Mucosa of rectum (tissue), 2 donors: ENCODE measurements around the gene LRRC3C.

Source experiments
- H3K27ac ChIP-seq, 2 donors: one replicate each; pipeline ENCODE4 v1.7.0; 2013; ENCODE audit warnings: inconsistent platforms in 2 of 2, low read depth in 2 of 2, low read length in 2 of 2
- H3K27me3 ChIP-seq, 2 donors: one replicate each; pipeline ENCODE4 v1.7.0; 2013; ENCODE audit warnings: low read length in 2 of 2; ENCODE audit not compliant: control insufficient read depth in 2 of 2, insufficient read depth in 2 of 2
- H3K36me3 ChIP-seq, 2 donors: one replicate each; pipeline ENCODE4 v1.7.0; 2013; ENCODE audit warnings: low read length in 2 of 2; ENCODE audit not compliant: control insufficient read depth in 2 of 2, insufficient read depth in 2 of 2
- H3K4me1 ChIP-seq, 2 donors: one replicate each; pipeline ENCODE4 v1.7.0; 2013; ENCODE audit warnings: low read length in 2 of 2, mild to moderate bottlenecking in 1 of 2; ENCODE audit not compliant: control insufficient read depth in 2 of 2, insufficient read depth in 2 of 2
- H3K4me3 ChIP-seq, 2 donors: one replicate each; pipeline ENCODE4 v1.7.0; 2013; ENCODE audit warnings: low read length in 2 of 2
- H3K9ac ChIP-seq, 2 donors: one replicate each; pipeline ENCODE4 v1.7.0; 2013; ENCODE audit warnings: low read length in 2 of 2, low read depth in 1 of 2, mild to moderate bottlenecking in 1 of 2
- H3K9me3 ChIP-seq, 2 donors: one replicate each; pipeline ENCODE4 v1.7.0; 2013; ENCODE audit warnings: low read length in 2 of 2; ENCODE audit not compliant: control insufficient read depth in 2 of 2
- donor health status: healthy.
- donor health status: Normal muscosa, but diverticular disease.

LRRC3C gene

DNA sequence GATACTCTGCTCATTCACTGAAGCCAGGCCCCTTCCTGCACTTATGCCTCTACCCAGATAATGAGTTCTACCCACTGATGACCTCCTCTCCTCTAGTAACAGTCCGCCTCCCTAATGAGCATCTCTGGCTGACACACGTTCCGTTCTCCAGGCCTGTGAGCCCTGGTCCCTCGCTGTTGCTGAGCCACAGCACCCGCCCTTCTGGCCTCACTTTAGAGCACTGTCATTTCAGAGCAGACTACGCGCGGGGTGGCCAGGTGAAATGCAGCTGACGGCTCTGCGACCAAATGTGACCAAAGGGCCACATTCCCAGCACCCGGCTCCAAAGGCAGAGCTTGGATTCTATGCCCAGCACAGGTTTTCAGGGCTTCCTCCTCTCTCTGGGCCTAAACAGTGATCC, 66.9 kb downstream of the LRRC3C start:
- no peaks in the 10 kb centered on the region for H3K27me3 ChIP-seq
- H3K4me3 ChIP-seq, result no peak overlapping the region
- H3K9ac ChIP-seq, result no peak overlapping the region
- no peaks in the 10 kb centered on the region for H3K9me3 ChIP-seq
- peaks cover 76 to 82% of the 10 kb centered on the region in 2 donors for H3K36me3 ChIP-seq
- peak overlapping the region; percentile 63 to 65 for H3K27ac ChIP-seq
- peaks cover 4 to 7% of the 10 kb centered on the region in 2 donors for H3K4me1 ChIP-seq
